ENCODE data around the gene INO80E.

- TF ChIP-seq CTCF (IDR thresholded peaks at IDR 0.05) (no peak), POLR2A (IDR thresholded peaks at IDR 0.05) (no peak)
Measured at GRCh38 chr16:29972500-29972899, 23.5 kb upstream of the INO80E start.

Data from body of pancreas (tissue), 4 donors.